ENCODE data around the gene UPK3A.

The UPK3A gene

GRCh38 chr22:45295492-45295891 lies 10.7 kb downstream of the UPK3A start:
- TF ChIP-seq CTCF (conservative IDR thresholded peaks at IDR 0.05; ENCODE audit: control insufficient read depth, insufficient read depth, low read depth, low read length), result no peak
- DNase-seq (ENCODE audit: low read depth), result no peak
- no peak overlapping the region for H3K4me3 ChIP-seq (ENCODE audit: control insufficient read depth, low read depth, low read length)

- no peak for DNase-seq (ENCODE audit: low read depth)
- no peak for TF ChIP-seq CTCF (conservative IDR thresholded peaks at IDR 0.05; ENCODE audit: control insufficient read depth, insufficient read depth, low read depth, low read length)
- H3K4me3 ChIP-seq (ENCODE audit: control insufficient read depth, low read depth, low read length), result no peak overlapping the region
Observed at GRCh38 chr22:45296628-45297297, 12.0 kb downstream of the UPK3A start.

- DNase-seq (ENCODE audit: low read depth), result no peak
- TF ChIP-seq CTCF (conservative IDR thresholded peaks at IDR 0.05; ENCODE audit: control insufficient read depth, insufficient read depth, low read depth, low read length), result no peak
- H3K4me3 ChIP-seq (ENCODE audit: control insufficient read depth, low read depth, low read length), result no peak overlapping the region
Observed at GRCh38 chr22:45298934-45299505, 14.3 kb downstream of the UPK3A start.

GRCh38 chr22:45302751-45303150 lies 18.0 kb downstream of the UPK3A start:
- no peak overlapping the region for H3K4me3 ChIP-seq (ENCODE audit: control insufficient read depth, low read depth, low read length)
- TF ChIP-seq CTCF (conservative IDR thresholded peaks at IDR 0.05; ENCODE audit: control insufficient read depth, insufficient read depth, low read depth, low read length), result no peak
- DNase-seq (ENCODE audit: low read depth), result no peak

- TF ChIP-seq CTCF (conservative IDR thresholded peaks at IDR 0.05; ENCODE audit: control insufficient read depth, insufficient read depth, low read depth, low read length), result no peak
- H3K4me3 ChIP-seq (ENCODE audit: control insufficient read depth, low read depth, low read length), result no peak overlapping the region
- DNase-seq (ENCODE audit: low read depth), result no peak
Observed at GRCh38 chr22:45303181-45303580, 18.4 kb downstream of the UPK3A start.

- no peak overlapping the region for H3K4me3 ChIP-seq (ENCODE audit: control insufficient read depth, low read depth, low read length)
- no peak for TF ChIP-seq CTCF (conservative IDR thresholded peaks at IDR 0.05; ENCODE audit: control insufficient read depth, insufficient read depth, low read depth, low read length)
- no peak for DNase-seq (ENCODE audit: low read depth)
Observed at GRCh38 chr22:45304971-45305370, 20.2 kb downstream of the UPK3A start.
